ENCODE measurements around the gene DNM1.

The DNM1 gene

DNA sequence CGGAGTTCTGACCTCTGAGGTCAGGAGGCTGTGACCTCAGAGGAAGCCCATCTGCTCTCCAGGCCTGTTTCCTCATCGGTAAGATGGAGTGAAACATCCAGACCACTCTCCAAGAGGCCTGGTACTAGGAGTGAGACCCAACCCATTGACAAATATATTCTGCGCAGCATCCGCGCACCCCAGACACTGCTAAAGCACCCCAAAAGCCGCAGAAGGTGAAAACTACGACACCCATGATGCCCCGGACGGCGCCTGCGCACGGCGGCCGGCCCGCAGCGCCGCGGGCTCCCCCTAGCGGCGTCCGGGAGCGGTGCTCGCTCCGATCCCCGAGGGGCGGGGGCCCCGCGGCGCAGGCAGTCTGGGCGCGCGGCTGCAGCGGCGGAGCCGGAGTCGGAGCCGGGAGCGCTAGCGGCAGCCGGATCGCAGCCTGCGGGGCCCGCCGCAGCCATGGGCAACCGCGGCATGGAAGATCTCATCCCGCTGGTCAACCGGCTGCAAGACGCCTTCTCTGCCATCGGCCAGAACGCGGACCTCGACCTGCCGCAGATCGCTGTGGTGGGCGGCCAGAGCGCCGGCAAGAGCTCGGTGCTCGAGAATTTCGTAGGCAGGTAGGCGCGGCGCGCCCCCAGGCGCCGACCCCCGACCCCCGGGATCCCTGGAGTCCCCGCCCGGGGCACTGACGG is at the start of gene DNM1:
TSS of gene DNM1 (plus strand) at position 356 of the 683 bp plus-strand sequence. CDS start at position 448, 92 bp downstream.
- DNase-seq, result no peak

GRCh38 chr9:128153947-128154695 is 49.1 kb upstream of the DNM1 start:
- DNase-seq, result no peak

- no peak for DNase-seq
These were observed 47.3 kb upstream of the DNM1 start for GRCh38 chr9:128155736-128156500.

- DNase-seq, result peak; percentile 8
These were observed 43.7 kb upstream of the DNM1 start for GRCh38 chr9:128159522-128159783.

DNA sequence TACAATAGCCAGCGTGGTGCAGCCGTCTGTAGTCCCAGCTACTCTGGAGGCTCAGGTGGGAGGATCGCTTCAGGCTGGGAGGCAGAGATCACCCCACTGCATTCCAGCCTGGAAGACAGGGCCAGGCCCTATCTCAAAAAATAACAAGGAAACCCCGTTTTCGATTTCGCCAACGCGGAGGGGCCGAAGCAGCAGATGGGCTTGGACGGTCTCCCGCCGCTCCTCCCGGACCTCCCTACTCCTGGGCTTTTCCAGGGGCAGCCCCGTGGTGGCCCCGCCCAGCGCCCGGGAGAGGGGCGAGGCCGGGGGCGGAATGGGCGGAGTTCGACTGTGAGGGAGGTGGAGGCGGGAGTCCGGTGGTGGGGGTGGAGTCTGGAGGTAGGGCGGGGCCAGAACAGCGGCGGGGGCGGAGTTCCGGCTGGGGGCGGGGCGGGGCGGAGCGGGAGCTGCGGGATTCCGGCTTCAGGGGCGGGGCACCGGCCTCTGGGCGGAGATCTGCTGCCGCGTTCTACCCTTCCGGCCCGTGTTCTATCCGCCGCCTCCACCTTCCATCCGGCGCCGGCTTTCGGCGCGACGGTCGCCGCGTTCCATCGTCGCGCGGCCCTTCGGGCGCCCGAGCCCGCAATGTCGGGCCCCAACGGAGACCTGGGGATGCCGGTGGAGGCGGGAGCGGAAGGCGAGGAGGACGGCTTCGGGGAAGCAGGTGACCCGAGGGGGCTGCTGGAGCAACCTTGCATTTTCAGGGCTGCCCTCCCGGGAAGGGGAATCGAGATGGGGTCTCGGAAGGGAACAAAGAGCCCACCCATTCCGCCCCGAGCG is 43.2 kb upstream of the DNM1 start, which contains the start of gene BBLN:
TSS of gene BBLN (plus strand) at position 482 of the 819 bp plus-strand sequence. CDS start at position 625, 143 bp downstream.
- DNase-seq, result peak; percentile 71

DNA sequence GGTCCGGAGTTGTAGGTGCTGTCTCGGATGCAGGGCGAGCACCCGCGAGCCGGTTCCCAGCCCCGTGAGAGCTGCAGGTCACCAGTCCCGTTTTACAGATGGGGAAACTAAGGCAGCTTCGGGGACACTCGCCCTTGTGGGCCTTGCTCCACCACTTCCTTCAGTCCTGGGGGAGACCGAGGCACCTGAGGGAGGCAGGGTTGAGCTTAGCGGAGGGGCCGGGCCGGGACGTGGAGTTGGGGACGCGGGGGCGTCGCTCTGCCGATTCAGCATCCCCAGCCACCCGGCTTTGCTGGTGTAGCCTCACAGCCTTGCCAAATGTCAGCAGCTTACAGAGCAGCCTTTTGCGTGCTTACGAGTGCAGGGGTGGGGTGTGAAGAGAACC is 42.6 kb upstream of the DNM1 start:
- DNase-seq, result no peak

DNA sequence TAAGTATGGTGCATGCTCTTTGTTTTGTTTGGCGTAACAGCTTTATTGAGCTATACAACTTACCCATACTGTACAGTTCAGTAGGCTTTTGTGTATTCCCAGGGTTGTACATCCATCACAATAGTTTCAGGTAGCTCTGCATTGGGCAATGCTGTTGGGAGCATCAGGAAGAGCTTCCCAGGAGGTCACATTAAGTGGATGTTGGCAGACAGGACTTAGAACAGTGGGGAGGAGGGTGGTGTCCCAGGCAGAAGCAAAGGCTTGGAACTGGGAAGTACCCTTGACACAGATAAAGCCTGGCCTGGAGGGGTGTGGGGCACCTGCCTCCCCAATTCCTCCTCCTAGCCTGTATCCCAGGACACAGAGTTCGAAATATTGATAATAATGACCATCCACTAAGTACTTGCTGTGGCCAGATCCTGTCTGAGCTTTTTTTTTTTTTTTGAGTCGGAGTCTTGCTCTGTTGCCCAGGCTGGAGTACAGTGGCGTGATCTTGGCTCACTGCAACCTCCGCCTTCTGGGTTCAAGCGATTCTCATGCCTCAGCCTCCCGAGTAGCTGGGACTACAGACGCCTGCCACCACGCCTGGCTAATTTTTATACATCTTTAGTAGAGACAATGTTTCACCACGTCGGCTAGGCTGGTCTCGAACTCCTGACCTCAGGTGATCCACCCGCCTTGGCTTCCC is 41.8 kb upstream of the DNM1 start:
- DNase-seq, result no peak

DNA sequence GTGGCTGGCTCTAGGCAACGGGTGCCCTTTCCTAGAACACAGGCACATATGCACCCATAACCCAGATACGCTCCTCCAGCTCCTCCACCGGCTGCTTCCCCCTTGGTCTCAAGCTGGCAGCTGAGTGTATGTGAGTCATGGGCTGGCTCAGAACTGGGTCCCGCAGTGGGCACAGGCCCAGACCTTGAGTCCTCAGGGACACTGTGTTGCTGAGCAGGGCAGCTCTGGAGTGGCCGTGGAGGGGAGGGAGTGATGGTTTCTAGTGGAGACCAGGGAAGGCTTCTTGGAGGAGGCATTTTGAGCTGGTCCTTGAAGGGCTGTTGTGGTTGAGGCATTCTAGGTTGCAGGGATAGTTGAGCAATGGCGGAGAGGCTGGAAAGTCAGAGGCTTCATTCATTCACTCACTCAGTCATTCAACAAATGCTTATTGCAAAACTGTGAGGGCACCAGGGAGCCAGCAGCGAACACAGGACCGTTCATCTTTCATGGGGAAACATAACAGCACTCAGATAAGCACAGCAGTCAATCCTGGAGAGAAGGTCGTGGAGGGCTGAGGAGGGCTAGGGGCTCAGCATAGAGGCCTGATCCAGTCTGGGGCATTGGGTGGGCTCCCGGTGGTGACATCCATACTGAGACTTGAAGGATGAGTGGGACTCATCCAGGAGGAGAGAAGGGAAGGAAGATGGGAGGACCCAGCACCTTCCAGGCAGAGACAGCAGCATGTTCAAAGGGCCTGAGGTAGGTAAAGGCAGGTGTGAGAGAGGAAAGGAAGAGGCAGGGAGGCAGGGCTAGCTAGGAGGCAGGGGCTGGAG is 40.8 kb upstream of the DNM1 start:
- DNase-seq, result no peak

- no peak for DNase-seq
These were observed 40.1 kb upstream of the DNM1 start for GRCh38 chr9:128163027-128163515.

GRCh38 chr9:128163523-128164306 is 39.5 kb upstream of the DNM1 start:
- no peak for DNase-seq

GRCh38 chr9:128164307-128164885 is 38.8 kb upstream of the DNM1 start:
- DNase-seq, result no peak

DNA sequence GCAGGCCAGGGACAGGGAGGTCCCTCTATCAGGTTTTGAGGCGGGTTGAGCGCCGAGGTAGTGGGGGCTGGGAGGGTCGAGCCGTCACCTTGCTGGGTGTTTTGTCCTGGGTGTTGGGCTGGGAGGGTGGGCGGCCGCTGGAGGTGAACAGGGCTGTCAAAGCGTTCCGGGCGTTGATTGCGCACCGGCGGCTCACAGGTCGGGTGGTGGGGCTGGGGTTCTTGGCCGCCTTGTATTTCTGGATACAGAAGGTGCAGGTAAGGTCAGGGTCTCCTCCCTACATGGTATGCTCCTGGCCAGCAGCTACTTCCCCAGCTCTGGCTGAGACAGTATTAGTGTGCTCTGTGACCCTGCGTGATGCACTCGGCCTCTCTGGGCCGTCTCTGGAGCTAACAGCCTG is 37.0 kb upstream of the DNM1 start:
- DNase-seq, result no peak

DNA sequence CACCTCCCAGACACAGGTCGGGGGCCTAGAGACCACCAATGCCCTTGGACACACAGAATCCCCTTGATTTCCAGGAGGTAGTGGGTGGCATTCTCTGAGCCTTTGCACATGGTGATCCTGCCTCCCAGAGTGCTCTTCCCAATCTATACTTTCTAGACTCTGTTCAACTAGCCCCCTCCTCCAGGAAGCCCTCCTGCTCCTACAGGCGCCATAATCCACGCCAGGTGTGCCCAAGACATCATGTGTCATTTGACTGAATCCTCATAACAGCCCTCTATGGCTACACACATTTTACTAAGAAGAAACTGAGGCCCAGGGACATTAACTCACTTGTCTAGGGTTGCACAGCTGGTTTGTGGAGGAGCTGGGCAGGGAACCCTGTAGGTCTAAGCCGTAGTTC is 36.0 kb upstream of the DNM1 start:
- DNase-seq, result no peak

DNA sequence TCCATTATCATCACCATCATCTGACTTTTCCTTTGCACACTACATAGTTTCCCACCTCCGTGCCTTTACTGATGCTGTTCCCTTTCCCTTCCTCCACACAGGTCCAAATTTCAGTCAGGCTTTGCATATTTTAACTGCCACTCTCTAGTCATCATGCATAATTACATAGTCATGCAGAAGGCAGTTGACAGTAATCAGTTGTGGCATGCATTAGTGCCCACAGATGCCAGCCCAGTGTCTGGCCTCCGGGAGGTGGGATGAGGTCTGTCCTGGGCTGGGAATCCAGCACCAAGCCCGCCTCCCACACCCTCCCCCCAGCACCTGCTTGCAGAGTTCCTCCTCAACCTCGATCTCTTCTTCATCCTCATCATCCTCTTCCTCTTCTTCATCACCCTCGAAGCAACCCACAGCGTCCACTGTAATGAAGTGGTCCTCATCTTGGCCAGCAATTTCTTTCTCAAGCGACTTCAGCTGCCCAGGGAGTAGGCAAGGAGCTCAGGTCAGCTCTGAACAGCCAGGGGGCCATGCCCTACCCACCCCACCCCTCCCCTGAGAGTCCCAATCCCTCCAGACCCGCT is 34.4 kb upstream of the DNM1 start:
- DNase-seq, result no peak

GRCh38 chr9:128169492-128169891 is 33.7 kb upstream of the DNM1 start:
- peak; percentile 5 for DNase-seq

DNA sequence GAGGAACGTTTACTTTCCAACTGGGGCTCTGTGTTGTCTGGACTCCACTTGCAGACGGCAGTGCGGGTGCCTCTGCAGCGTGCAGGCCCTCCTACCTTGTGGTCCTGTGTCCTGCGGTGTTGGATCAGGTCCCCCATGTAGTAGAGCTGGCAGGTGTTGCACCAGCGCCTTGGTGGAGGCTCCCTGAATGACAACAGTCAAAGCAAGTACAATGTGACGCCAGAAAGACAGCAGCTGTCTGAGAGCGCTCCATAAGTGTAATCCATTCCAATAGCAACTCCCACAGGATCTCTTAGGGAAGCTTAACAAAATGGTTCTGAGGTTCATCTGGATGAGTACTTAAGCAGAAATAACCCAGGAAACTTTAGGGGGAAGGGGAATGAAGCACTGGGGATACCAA is 33.3 kb upstream of the DNM1 start:
- peak; percentile 46 for DNase-seq

GRCh38 chr9:128174062-128174461 is 29.1 kb upstream of the DNM1 start:
- no peak for DNase-seq

DNA sequence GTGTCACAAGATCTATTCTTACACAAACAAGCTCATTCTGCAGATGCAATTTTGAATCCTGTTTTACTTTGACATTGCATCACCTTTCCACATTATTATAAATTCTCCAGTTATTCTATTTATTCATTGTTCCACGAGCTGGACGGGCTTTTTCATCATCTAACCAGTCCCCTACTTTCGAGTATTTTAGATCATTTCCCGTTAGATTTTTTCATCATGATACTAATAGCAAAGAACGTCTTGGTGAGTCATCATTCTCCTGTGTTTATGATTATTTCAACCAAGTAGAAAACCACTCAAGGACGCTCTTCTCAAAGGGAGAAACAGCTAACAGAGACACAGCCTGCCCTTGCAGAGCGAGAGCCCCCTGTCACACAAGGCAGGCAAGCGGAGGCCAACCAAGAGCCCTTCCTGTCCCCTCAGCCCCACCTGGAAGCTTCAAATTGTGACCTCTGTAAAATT is 28.0 kb upstream of the DNM1 start:
- DNase-seq, result no peak

DNA sequence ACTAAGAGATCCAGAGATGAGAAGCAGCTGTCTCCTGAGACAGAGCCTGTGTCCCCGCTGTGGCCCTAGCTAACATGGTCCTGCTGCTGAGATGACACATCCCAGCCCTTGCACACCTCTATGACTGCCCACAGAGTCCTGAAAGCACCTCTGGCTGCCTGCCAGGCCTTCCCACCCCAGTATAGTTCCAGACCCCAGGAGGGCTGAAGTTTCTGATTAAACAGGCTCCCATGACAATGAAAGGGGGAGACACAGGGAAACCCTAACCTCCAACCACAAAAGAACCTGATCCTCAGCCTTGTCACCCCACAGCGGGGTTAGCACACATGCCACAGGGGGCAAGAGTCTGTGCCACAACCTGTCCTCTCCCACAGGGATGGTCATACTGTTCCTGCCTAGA is 27.5 kb upstream of the DNM1 start:
- DNase-seq, result no peak
